Colon (tissue), 2 donors: ENCODE measurements around the gene SKAP1.

Experiments
- FAIRE-seq: peaks from 2 replicates; lab custom pipeline; 2012; peaks lifted over from hg19 to GRCh38; lab: Jason Lieb, UNC
- donor health status: control.
- donor health status: control.

Gene SKAP1

GRCh38 chr17:48173191-48173984 lies 256.6 kb downstream of the SKAP1 start:
- FAIRE-seq: no peak

DNA sequence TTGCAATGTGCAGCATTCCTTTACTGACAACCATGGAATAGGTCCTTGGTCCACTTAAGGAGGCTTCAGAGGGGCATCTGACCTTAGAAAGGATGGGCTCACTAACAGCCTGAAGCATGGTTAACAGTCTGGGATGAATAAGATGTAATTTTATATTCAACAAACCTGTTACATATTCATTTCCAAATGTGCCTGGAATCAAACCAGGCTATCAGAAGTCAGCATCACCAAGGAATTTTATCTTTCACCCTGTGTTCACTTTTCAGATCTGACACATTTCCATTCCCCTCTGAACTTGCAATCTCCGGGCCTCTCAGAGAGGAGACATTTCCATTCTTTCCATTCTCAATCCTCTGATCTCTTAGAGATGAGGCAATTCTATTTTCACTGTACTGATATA lies 260.1 kb downstream of the SKAP1 start:
- FAIRE-seq: no peak

DNA sequence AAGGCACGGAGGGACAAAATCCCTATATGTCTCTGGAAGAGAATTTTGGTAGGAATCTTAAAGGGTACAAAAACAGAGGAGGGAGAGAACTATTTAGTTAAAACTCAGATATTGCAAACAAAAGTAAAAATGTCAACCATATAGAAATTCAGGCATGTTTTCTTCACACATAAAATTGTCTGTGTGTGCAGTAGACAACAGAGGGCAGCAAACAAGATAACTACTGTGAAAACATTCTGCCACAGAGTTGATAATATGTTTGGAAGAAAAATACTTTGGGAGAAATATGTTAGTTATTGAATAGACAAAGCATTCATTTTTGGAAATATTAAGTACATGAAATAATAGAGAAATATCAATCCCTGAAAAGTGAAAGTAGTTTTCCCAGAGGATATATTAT lies 266.2 kb downstream of the SKAP1 start:
- no peak for FAIRE-seq

- FAIRE-seq: no peak
Measured at GRCh38 chr17:48162946-48163506, 267.0 kb downstream of the SKAP1 start.

GRCh38 chr17:48162306-48162934 lies 267.6 kb downstream of the SKAP1 start:
- FAIRE-seq: no peak

- FAIRE-seq: no peak
Measured at GRCh38 chr17:48161127-48161905, 268.7 kb downstream of the SKAP1 start.

- FAIRE-seq: no peak
Measured at GRCh38 chr17:48160177-48161081, 269.6 kb downstream of the SKAP1 start.

- FAIRE-seq: no peak
Measured at GRCh38 chr17:48159232-48159631, 270.8 kb downstream of the SKAP1 start.

GRCh38 chr17:48155889-48156611 lies 274.0 kb downstream of the SKAP1 start:
- FAIRE-seq: no peak

- peak; percentile 14 for FAIRE-seq
Measured at GRCh38 chr17:48153691-48154358, 276.2 kb downstream of the SKAP1 start.

GRCh38 chr17:48152289-48152688 lies 277.7 kb downstream of the SKAP1 start:
- FAIRE-seq: no peak

DNA sequence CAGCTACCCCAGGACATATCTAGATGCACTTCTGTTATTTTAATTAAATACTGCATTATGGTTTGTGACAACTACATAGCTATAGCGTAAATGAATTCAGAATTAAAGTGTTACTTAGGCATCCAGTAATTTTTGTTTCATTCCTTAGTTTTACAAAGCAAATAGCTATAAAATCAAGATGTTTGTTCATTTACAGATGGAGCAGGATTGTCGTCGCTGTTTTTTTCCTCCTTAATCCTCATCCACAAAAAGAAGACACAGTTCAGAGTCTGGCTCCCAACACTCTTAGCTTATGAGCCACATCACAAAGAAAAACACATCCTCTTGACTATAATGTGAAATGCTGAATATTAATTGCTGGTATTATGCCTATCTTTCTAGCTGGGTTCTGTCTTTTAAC lies 278.8 kb downstream of the SKAP1 start:
- FAIRE-seq: no peak

DNA sequence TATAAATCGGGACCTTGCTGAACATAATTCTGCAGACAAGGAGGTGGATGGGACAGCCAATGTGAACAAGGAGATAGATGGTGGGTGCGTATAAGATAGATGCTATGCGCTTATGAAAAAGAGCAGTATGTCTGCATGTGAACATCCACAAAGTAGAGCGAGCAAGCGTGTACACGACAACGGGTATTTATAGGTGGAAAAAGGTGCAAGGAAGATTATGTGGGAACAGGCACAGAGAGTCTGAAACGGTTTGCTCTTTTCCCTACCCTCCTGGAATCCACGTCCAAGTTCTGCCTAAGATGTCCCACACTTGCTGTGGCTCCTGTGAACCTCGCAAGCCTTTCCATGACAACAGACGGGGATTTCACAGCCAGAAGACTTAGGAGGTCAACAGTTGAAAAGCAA lies 279.4 kb downstream of the SKAP1 start:
- no peak for FAIRE-seq

DNA sequence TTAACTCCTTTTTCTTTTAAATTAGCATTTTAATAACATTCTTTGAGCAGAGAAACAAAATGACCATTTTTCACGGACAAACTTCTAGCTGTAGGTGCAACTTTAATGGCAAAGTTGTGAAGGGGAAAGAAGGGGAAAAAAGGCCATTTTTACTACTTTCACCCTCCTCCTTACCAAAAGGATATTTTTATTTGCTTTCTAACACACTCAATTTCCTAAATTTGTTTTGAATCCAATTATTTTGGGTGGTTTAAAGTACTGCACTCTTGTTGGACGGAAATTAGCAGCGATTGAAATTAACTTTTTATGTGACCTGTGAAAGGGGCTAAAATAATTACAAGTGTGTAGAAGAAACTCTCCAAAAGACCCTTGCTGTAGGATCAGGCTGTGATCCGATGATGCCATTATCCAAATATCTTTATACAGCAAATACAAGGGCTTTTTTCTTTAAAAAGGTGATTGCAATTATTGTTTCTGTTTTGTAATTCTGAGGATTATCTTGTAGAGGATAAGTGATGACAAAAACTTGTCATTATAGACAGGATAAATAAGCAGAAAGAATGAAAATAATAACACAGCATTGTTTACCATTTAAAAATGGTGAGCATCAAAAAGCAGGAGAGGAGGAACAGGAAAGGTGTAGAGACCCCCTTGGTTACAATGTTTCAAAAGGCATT lies 280.1 kb downstream of the SKAP1 start:
- FAIRE-seq: no peak

- FAIRE-seq: no peak
Measured at GRCh38 chr17:48148854-48149786, 280.9 kb downstream of the SKAP1 start.

GRCh38 chr17:48148029-48148770 lies 281.8 kb downstream of the SKAP1 start:
- FAIRE-seq: no peak

- FAIRE-seq: no peak
Measured at GRCh38 chr17:48144976-48145798, 284.8 kb downstream of the SKAP1 start.
